Fibroblast of pulmonary artery (primary cell): ENCODE measurements around the gene PLXNA4.

Experiments
- DNase-seq: peaks from one replicate; pipeline ENCODE4 v3.0.0-alpha.2; 2010; ENCODE audit warnings: low read depth
- H3K4me3 ChIP-seq: replicated peaks from 2 replicates; pipeline ENCODE4 v1.5.1; 2011; ENCODE audit warnings: low read depth, mild to moderate bottlenecking, control low read depth, low read length, moderate library complexity
- TF ChIP-seq, protein P1 (sequence below): IDR thresholded peaks from 2 replicates; pipeline ENCODE4 v1.5.1; 2011; ENCODE audit warnings: mild to moderate bottlenecking, control low read depth, low read length, inconsistent platforms; ENCODE audit errors: missing control alignments

Gene PLXNA4

DNA sequence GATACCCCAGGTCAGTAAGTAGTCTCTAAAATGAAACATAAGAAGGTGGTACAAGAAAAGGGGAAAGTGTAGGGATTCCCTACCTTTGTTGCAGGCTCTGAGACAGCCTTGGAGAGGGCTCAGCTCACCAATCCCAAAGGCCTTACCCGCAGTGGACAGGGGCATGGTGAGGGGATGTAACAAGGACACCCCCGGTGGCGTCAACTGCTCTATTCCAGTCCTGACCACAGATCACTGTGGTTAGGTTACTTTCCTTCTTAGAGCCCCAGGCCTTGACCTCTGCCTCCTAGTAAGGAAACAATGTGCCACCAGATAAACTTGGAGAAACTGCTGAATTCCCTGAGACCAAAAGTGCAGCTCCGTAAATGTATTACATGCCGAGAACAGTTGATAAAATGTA, 17.5 kb downstream of the PLXNA4 start:
- no peak for DNase-seq
- H3K4me3 ChIP-seq = no peak overlapping the region
- TF ChIP-seq, protein P1, sequence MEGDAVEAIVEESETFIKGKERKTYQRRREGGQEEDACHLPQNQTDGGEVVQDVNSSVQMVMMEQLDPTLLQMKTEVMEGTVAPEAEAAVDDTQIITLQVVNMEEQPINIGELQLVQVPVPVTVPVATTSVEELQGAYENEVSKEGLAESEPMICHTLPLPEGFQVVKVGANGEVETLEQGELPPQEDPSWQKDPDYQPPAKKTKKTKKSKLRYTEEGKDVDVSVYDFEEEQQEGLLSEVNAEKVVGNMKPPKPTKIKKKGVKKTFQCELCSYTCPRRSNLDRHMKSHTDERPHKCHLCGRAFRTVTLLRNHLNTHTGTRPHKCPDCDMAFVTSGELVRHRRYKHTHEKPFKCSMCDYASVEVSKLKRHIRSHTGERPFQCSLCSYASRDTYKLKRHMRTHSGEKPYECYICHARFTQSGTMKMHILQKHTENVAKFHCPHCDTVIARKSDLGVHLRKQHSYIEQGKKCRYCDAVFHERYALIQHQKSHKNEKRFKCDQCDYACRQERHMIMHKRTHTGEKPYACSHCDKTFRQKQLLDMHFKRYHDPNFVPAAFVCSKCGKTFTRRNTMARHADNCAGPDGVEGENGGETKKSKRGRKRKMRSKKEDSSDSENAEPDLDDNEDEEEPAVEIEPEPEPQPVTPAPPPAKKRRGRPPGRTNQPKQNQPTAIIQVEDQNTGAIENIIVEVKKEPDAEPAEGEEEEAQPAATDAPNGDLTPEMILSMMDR = no peak

DNA sequence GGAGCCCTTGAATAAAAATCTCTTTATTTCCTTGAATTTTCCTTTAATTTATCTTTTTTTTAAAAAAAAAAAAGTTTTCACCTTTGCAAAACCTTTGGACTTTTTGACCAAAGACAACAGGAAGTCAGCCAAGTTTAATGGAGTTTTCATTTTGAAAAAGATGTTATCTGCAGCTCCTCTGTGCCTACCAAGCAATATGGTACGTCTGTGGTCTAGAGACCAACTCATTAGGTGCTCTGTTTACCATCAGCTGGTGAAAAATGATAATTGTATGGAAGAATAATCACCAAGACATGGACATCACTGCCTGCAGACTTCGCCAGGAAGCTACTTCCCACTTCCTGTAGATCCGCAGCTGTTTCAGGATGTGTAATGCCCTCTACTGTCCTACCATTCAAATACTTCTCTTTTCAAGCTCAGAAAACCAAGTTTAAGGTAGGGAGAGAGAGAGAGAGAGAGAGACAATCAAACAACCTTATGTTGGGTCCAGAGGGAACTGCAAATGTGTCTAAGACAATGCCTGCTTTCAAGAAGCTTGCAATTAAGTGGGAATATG, 18.7 kb downstream of the PLXNA4 start:
- no peak overlapping the region for H3K4me3 ChIP-seq
- peak; percentile 44 for DNase-seq
- TF ChIP-seq, protein P1 = peak; percentile 16

DNA sequence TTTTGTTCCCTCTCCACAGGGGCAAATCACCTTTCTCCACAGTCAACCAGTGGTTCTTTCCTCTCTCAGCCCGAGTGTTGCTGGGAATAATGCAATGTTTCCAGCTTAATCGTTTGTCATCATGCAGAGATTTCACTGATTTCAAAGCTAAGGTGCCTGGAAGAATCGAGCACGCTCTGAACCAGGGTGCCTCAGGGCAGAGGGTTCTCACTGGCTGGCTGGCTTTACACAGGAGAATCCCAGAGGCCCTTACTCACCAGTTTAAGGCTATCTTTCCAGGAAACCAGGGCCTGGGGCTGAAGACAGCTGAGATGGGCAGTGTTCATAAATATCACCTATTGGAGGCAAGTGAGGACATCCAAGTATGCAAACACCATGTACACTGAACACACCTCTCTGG, 21.8 kb downstream of the PLXNA4 start:
- no peak overlapping the region for H3K4me3 ChIP-seq
- TF ChIP-seq, protein P1 = no peak
- DNase-seq = no peak

- no peak for DNase-seq
- TF ChIP-seq, protein P1 = no peak
Observed at GRCh38 chr7:132553031-132553430, 23.2 kb downstream of the PLXNA4 start.

GRCh38 chr7:132551886-132552285, 24.4 kb downstream of the PLXNA4 start:
- no peak overlapping the region for H3K4me3 ChIP-seq
- no peak for DNase-seq
- TF ChIP-seq, protein P1 = no peak

More at GRCh38 chr7:132553031-132553430, 23.2 kb downstream of the PLXNA4 start:
- no peak overlapping the region for H3K4me3 ChIP-seq

DNA sequence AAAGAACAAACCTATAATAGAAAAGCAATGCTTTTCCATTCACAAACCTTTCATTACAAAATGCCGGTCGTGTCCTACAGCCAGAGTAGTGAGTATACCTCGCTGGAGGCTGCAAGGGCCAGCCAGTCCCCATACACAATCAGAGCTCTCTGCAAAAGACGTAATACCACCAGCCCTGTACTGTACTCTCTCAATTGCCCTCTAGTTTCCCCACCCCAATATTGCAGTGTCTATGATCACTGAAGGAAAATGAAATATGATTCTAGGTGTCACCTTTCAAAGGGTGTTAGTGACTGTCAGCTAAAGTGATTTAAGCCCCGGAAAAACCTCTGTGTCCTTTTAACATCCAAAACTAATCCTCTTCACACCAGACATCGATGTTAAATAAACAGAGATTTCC, 24.8 kb downstream of the PLXNA4 start:
- TF ChIP-seq, protein P1 = no peak
- DNase-seq = no peak

DNA sequence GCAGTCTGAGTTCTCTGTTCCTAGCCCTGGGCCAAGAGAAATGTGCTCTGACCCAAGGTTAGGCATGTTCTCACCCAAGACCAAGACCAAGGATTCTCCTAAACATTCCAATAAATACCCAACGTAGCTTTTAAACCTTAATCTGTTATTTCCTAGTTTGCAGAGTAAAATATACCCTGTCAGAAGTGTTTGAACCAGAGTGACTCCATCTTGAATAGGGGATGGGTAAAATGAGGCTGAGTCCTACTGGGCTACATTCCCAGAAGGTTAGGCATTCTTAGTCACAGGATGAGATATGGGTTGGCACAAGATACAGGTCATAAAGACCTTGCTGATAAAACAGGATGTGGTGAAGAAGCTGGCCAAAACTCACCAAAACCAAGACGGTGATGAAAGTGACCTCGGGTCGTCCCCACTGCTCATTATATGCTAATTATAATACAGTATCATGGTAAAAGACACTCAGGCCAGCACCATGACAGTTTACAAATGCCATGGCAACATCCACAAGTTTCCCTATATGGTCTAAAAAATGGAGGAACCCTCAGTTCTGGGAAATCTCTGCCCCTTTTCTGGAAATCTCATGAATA, 27.7 kb downstream of the PLXNA4 start:
- TF ChIP-seq, protein P1 = no peak
- no peak overlapping the region for H3K4me3 ChIP-seq
- DNase-seq = peak; percentile 54

More for the DNA sequence above, 24.8 kb downstream of the PLXNA4 start:
- no peak overlapping the region for H3K4me3 ChIP-seq
